A673 (cell line): ENCODE data around the gene BAHD1. TPM values are rescaled to one million over a fixed set of nuclear protein-coding genes. Genes with fewer than 3 reads are reported as not detected.

Experiments used
- BruUV-seq: library from RNA; stranded (reverse); fragments of 400-500 nt; replicated peaks from 2 replicates; lab custom pipeline; 2021; lab: Mats Ljungman, UMichigan
- CTCF ChIA-PET: fragments of 300-600 bp; sonication (Branson Sonifier 250); formaldehyde crosslinking; loops from one replicate; lab custom pipeline; 2022; ENCODE audit warnings: antibody characterized with exemption; lab: Charles Lee
- POLR2A ChIA-PET: fragments of 300-600 bp; sonication (Branson Sonifier 250); formaldehyde crosslinking; loops from one replicate; lab custom pipeline; 2022; ENCODE audit warnings: antibody characterized with exemption; ENCODE audit not compliant: low non-redundant PET; lab: Charles Lee
- DNase-seq: peaks from one replicate; pipeline ENCODE4 v3.0.0-alpha.2; 2015; ENCODE audit warnings: low spot score
- H3K27ac ChIP-seq: fragments of 200-600 bp; sonication (generic); 2 replicates; pipeline ENCODE4 v1.5.1; 2016; ENCODE audit warnings: mixed run types, low read depth, mild to moderate bottlenecking, mixed read lengths, antibody characterized with exemption, low read length; ENCODE audit not compliant: poor library complexity, severe bottlenecking
- H3K27me3 ChIP-seq: fragments of 200-600 bp; sonication (generic); replicated peaks from 2 replicates; pipeline ENCODE4 v1.6.1; 2017; ENCODE audit warnings: mixed run types, low read depth, mild to moderate bottlenecking, mixed read lengths, antibody characterized with exemption, low read length; ENCODE audit not compliant: insufficient read depth, poor library complexity
- H3K36me3 ChIP-seq: fragments of 200-600 bp; sonication (generic); 2 replicates; pipeline ENCODE4 v1.6.1; 2016; ENCODE audit warnings: mixed run types, mild to moderate bottlenecking, mixed read lengths, antibody characterized with exemption, low read length; ENCODE audit not compliant: insufficient read depth, poor library complexity, severe bottlenecking
- H3K4me1 ChIP-seq: fragments of 200-600 bp; sonication (generic); 2 replicates; pipeline ENCODE4 v1.6.1; 2017; ENCODE audit warnings: mixed run types, mild to moderate bottlenecking, mixed read lengths, antibody characterized with exemption, low read length; ENCODE audit not compliant: insufficient read depth, poor library complexity, severe bottlenecking
- H3K4me3 ChIP-seq: fragments of 200-600 bp; sonication (generic); 2 replicates; pipeline ENCODE4 v1.5.1; 2016; ENCODE audit warnings: low read depth, mixed run types, mild to moderate bottlenecking, mixed read lengths, low read length; ENCODE audit not compliant: poor library complexity, severe bottlenecking
- H3K9me3 ChIP-seq: fragments of 200-600 bp; sonication (generic); 2 replicates; pipeline ENCODE4 v1.6.1; 2016; ENCODE audit warnings: mixed run types, low read depth, mild to moderate bottlenecking, mixed read lengths, antibody characterized with exemption, low read length; ENCODE audit not compliant: poor library complexity, severe bottlenecking
- CTCF ChIP-seq: fragments of 300-800, 200-600 bp; sonication (generic); conservative IDR thresholded peaks from 2 replicates; pipeline ENCODE4 v1.5.1; 2017; ENCODE audit warnings: low read depth, mild to moderate bottlenecking, antibody characterized with exemption, low read length, moderate library complexity, mixed read lengths
- EZH2 ChIP-seq: fragments of 200-600 bp; sonication (generic); IDR thresholded peaks from 2 replicates; pipeline ENCODE4 v1.6.1; 2017; ENCODE audit warnings: borderline replicate concordance, low read depth, mild to moderate bottlenecking, mixed read lengths, antibody characterized with exemption, low read length; ENCODE audit not compliant: poor library complexity, severe bottlenecking
- intact Hi-C: fragments of 100-400 bp; cut with micrococcal nuclease; formaldehyde crosslinking; loops from one replicate; pipeline ENCODE4 v1.10.0; 2022; ENCODE audit not compliant: unreplicated experiment
- total RNA-seq: library from RNA; stranded (reverse); gene quantifications from 2 replicates; pipeline ENCODE4 v1.2.3, GENCODE V29; 2021

Gene BAHD1
- total RNA-seq, 1 experiment from 2014 or later: 33.5 TPM

- H3K27ac ChIP-seq: no peak overlapping the region
- no peaks in the 10 kb centered on the region for H3K4me1 ChIP-seq
- no peak for DNase-seq
- BruUV-seq: no TSS peak
- POLR2A ChIA-PET: no interaction called here
- intact Hi-C loops: loop anchor here (10.0 kb wide), 1 partner anchor 168 kb away; the partner anchor contains the start of gene CCDC9B
- H3K27me3 ChIP-seq: peaks cover 8% of the 10 kb centered on the region
- no peak overlapping the region for H3K4me3 ChIP-seq
- H3K36me3 ChIP-seq: no peaks in the 10 kb centered on the region
- no peaks in the 10 kb centered on the region for H3K9me3 ChIP-seq
- CTCF ChIA-PET: interaction anchor here (0.6 kb wide), 1 partner anchor 121 kb away, joined by 5 read pairs; no protein-coding TSS in a partner anchor
- no peak for TF ChIP-seq CTCF
- TF ChIP-seq EZH2: no peak
These were observed 71.7 kb downstream of the BAHD1 start for GRCh38 chr15:40512440-40512839.

GRCh38 chr15:40513609-40514008, 72.9 kb downstream of the BAHD1 start:
- no peak overlapping the region for H3K27ac ChIP-seq
- H3K27me3 ChIP-seq: peaks cover 8% of the 10 kb centered on the region
- no peaks in the 10 kb centered on the region for H3K9me3 ChIP-seq
- ChIA-PET CTCF (no interaction called here), POLR2A (no interaction called here)
- DNase-seq: no peak
- intact Hi-C loops: loop anchor here (10.0 kb wide), 1 partner anchor 169 kb away; the partner anchor contains the start of gene CCDC9B
- H3K4me3 ChIP-seq: no peak overlapping the region
- BruUV-seq: no TSS peak
- no peaks in the 10 kb centered on the region for H3K36me3 ChIP-seq
- H3K4me1 ChIP-seq: no peaks in the 10 kb centered on the region
- TF ChIP-seq EZH2 (no peak), CTCF (no peak)

- POLR2A ChIA-PET: no interaction called here
- Histone ChIP-seq H3K27ac (no peak overlapping the region), H3K9me3 (no peaks in the 10 kb centered on the region), H3K4me1 (no peaks in the 10 kb centered on the region), H3K27me3 (peaks cover 2% of the 10 kb centered on the region), H3K4me3 (no peak overlapping the region), H3K36me3 (no peaks in the 10 kb centered on the region)
- TF ChIP-seq EZH2: no peak
- CTCF ChIA-PET: no interaction called here
- intact Hi-C loops: loop anchor here (5.0 to 10.0 kb wide), 2 partner anchors 172 to 266 kb away; partner anchors contain the start of gene CCDC9B
- DNase-seq: no peak
- BruUV-seq: no TSS peak
These were observed 75.6 kb downstream of the BAHD1 start for GRCh38 chr15:40516322-40516721.

Other genes with a start within 250 kb of the BAHD1 start
- gene PAK6, start 201.9 kb upstream of the BAHD1 start, total RNA-seq: 0.84 and 1.5 TPM in 2 replicates
- 2.5 TPM in 2 replicates for gene ANKRD63, start 157.9 kb upstream of the BAHD1 start, total RNA-seq
- gene PLCB2, start 133.0 kb upstream of the BAHD1 start, total RNA-seq: 5.6 and 6.6 TPM in 2 replicates
- 14.5 and 15.6 TPM in 2 replicates for gene INAFM2, start 117.3 kb upstream of the BAHD1 start, total RNA-seq
- gene CCDC9B, start 100.0 kb upstream of the BAHD1 start, total RNA-seq: 8.6 and 8.9 TPM in 2 replicates
- not detected in 2 replicates for gene PHGR1, start 89.9 kb upstream of the BAHD1 start, total RNA-seq
- gene DISP2, start 82.7 kb upstream of the BAHD1 start, total RNA-seq: 0.62 and 1.3 TPM in 2 replicates
- 115 and 121 TPM in 2 replicates for gene KNSTRN, start 58.2 kb upstream of the BAHD1 start, total RNA-seq
- 51.8 and 62.0 TPM in 2 replicates for gene IVD, start 35.2 kb upstream of the BAHD1 start, total RNA-seq
- 14.3 and 17.6 TPM in 2 replicates for gene CHST14, start 30.0 kb downstream of the BAHD1 start, total RNA-seq
- 10.4 and 11.7 TPM in 2 replicates for gene CCDC32, start 124.1 kb downstream of the BAHD1 start, total RNA-seq
- gene RPUSD2, start 128.3 kb downstream of the BAHD1 start, total RNA-seq: 17.0 and 18.1 TPM in 2 replicates
- 36.7 and 40.3 TPM in 2 replicates for gene KNL1, start 153.3 kb downstream of the BAHD1 start, total RNA-seq